ENCODE measurements around the gene IGF1R.

The IGF1R gene

GRCh38 chr15:98924401-98925049 lies 276.2 kb downstream of the IGF1R start:
- Histone ChIP-seq H3K27ac (no peak overlapping the region), H3K9me3 (no peaks in the 10 kb centered on the region), H3K4me1 (ENCODE audit: control insufficient read depth in 1 of 2, insufficient read depth in 1 of 2, low read depth in 1 of 2, low read length in 1 of 2) (peaks cover 14% of the 10 kb centered on the region in 2 experiments), H3K36me3 (peaks cover 88% of the 10 kb centered on the region), H3K27me3 (no peaks in the 10 kb centered on the region), H3K4me3 (ENCODE audit: low read depth in 1 of 2, low read length in 1 of 2) (no peak overlapping the region)
- no peak for TF ChIP-seq CTCF (IDR thresholded peaks at IDR 0.05)

DNA sequence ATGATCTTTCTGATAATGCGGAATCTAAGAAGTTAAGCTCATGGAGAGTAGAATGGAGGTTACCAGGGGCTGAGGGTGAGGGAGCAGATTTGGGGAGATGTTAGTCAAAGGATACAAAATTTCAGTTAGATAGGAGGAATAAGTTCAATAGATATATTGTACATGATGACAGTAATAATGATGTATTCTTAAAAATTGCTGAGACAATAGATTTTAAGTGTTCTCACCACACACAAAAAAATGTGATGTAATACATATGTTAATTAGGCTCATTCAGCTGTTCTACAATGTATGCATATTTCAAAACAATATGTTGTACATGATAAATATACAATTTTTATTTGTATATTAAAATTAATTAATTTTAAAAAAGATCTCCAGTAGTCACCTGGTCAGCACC lies 277.9 kb downstream of the IGF1R start:
- Histone ChIP-seq H3K36me3 (peaks cover 96% of the 10 kb centered on the region), H3K4me1 (ENCODE audit: control insufficient read depth in 1 of 2, insufficient read depth in 1 of 2, low read depth in 1 of 2, low read length in 1 of 2) (no peaks in the 10 kb centered on the region), H3K9me3 (no peaks in the 10 kb centered on the region), H3K27me3 (no peaks in the 10 kb centered on the region), H3K27ac (no peak overlapping the region), H3K4me3 (ENCODE audit: low read depth in 1 of 2, low read length in 1 of 2) (no peak overlapping the region)
- no peak for TF ChIP-seq CTCF (IDR thresholded peaks at IDR 0.05)

DNA sequence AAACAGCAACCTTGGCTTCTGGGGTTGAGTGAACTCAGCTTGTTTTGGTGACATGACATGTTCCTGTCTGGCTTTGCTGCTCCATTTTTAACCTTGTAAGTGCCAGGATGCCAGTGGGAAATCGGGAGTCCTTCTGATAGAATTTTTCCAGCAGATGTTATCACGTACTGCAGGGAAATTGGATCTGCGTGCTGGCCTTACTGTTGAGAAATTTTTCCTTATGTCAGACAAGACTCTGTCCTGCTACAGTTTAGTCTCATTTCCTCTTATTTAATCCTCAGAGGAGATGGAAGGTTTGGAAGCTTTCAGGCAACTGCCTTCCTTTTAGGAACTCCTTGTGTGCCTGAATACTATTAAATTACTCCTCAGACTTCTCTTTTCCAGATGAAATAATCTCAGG lies 278.7 kb downstream of the IGF1R start:
- Histone ChIP-seq H3K4me1 (ENCODE audit: control insufficient read depth in 1 of 2, insufficient read depth in 1 of 2, low read depth in 1 of 2, low read length in 1 of 2) (no peaks in the 10 kb centered on the region), H3K27ac (no peak overlapping the region), H3K9me3 (no peaks in the 10 kb centered on the region), H3K4me3 (ENCODE audit: low read depth in 1 of 2, low read length in 1 of 2) (no peak overlapping the region), H3K36me3 (peaks cover 96% of the 10 kb centered on the region), H3K27me3 (no peaks in the 10 kb centered on the region)
- no peak for TF ChIP-seq CTCF (IDR thresholded peaks at IDR 0.05)

DNA sequence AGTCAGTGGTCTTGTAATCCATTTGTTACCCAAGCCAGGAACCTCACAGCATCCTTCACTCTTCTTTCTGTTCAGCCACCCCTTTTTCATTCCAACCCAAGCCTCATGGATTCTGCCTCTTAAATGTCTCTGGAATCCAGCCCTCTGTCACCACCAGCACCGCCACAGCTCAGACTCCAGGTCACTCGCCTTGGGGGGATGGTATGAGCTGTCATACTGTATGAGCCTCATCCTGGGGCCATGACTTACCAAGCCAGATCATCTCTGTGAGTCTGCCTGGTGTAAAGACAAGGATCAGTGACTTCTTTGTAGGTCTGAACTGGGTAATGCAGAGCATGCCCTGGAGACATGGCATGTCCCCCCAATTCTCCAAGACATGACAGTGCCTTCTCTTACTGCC lies 279.7 kb downstream of the IGF1R start:
- H3K27ac ChIP-seq: no peak overlapping the region
- no peak for TF ChIP-seq CTCF (IDR thresholded peaks at IDR 0.05)
- H3K27me3 ChIP-seq: no peaks in the 10 kb centered on the region
- no peak overlapping the region for H3K4me3 ChIP-seq (ENCODE audit: low read depth in 1 of 2, low read length in 1 of 2)
- no peaks in the 10 kb centered on the region for H3K4me1 ChIP-seq (ENCODE audit: control insufficient read depth in 1 of 2, insufficient read depth in 1 of 2, low read depth in 1 of 2, low read length in 1 of 2)
- no peaks in the 10 kb centered on the region for H3K9me3 ChIP-seq
- peaks cover 96% of the 10 kb centered on the region for H3K36me3 ChIP-seq

- TF ChIP-seq CTCF (IDR thresholded peaks at IDR 0.05): no peak
- H3K27ac ChIP-seq: no peak overlapping the region
- H3K4me1 ChIP-seq (ENCODE audit: control insufficient read depth in 1 of 2, insufficient read depth in 1 of 2, low read depth in 1 of 2, low read length in 1 of 2): no peaks in the 10 kb centered on the region
- no peaks in the 10 kb centered on the region for H3K9me3 ChIP-seq
- no peak overlapping the region for H3K4me3 ChIP-seq (ENCODE audit: low read depth in 1 of 2, low read length in 1 of 2)
- peaks cover 92% of the 10 kb centered on the region for H3K36me3 ChIP-seq
- no peaks in the 10 kb centered on the region for H3K27me3 ChIP-seq
Measured at GRCh38 chr15:98930576-98930975, 282.2 kb downstream of the IGF1R start.

Data from neutrophil (primary cell).